ENCODE data around the gene MYBPC1.
A peak's percentile ranks its signal among the peaks of the same experiment; 100 is the strongest.

MYBPC1 gene

DNA sequence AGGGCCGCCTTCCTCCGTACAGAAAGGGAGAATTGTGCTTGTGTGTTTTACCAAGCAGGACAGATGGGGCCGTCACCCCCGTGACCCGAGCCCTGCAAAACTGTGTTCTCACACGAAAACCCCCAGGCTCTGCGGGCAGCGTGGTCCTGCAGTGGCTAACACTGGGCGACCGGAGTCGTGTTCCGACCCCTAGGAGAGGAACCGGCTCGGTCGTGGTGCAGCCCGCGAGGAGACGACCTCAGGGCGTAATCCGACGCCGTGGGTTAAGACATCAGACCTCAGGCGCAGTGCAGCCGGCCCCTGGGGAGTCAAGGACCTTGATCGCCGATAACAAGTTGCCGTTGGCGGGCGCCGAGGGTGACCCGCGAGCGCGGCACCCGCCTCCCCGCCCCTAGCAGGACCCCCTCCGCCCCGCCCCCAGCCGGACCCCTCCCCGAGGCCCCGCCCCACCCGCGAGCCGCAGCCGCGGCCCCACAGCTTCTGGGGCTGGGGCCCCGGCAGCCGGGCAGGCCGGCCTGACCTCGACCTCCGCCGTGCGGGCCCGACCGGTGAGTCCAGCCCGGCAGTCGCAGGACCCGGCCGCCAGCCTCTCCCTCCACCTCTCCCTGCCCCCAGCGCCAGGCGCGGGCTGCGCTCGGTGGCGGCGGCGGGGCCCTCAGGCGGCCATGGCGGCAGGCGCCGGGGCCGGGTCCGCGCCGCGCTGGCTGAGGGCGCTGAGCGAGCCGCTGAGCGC, 102.6 kb downstream of the MYBPC1 start, which contains the start of gene CHPT1 (continued):
- TF ChIP-seq ZNF571 (tag by site-specific recombination; IDR thresholded peaks at IDR 0.05): no peak
- TF ChIP-seq ZNF341 (tag by site-specific recombination; IDR thresholded peaks at IDR 0.05; ENCODE audit: low read depth): no peak
- TF ChIP-seq ZNF624 (tag by site-specific recombination; IDR thresholded peaks at IDR 0.05): no peak
- no peak for TF ChIP-seq ZNF658 (tag by site-specific recombination; IDR thresholded peaks at IDR 0.05)
- TF ChIP-seq ZNF654 (tag by site-specific recombination; IDR thresholded peaks at IDR 0.05; ENCODE audit: low read depth): no peak
- peak; percentile 59 for TF ChIP-seq ZBTB20 (tag by site-specific recombination; IDR thresholded peaks at IDR 0.05)
- no peak for TF ChIP-seq ZNF768 (tag by site-specific recombination; IDR thresholded peaks at IDR 0.05)
- TF ChIP-seq ZNF324 (tag by site-specific recombination; IDR thresholded peaks at IDR 0.05): no peak
- TF ChIP-seq, protein P1, sequence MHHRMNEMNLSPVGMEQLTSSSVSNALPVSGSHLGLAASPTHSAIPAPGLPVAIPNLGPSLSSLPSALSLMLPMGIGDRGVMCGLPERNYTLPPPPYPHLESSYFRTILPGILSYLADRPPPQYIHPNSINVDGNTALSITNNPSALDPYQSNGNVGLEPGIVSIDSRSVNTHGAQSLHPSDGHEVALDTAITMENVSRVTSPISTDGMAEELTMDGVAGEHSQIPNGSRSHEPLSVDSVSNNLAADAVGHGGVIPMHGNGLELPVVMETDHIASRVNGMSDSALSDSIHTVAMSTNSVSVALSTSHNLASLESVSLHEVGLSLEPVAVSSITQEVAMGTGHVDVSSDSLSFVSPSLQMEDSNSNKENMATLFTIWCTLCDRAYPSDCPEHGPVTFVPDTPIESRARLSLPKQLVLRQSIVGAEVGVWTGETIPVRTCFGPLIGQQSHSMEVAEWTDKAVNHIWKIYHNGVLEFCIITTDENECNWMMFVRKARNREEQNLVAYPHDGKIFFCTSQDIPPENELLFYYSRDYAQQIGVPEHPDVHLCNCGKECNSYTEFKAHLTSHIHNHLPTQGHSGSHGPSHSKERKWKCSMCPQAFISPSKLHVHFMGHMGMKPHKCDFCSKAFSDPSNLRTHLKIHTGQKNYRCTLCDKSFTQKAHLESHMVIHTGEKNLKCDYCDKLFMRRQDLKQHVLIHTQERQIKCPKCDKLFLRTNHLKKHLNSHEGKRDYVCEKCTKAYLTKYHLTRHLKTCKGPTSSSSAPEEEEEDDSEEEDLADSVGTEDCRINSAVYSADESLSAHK (tag by site-specific recombination; IDR thresholded peaks at IDR 0.05): peak; percentile 27; the same call in 1 of the 2 replicates
- TF ChIP-seq, protein P2, sequence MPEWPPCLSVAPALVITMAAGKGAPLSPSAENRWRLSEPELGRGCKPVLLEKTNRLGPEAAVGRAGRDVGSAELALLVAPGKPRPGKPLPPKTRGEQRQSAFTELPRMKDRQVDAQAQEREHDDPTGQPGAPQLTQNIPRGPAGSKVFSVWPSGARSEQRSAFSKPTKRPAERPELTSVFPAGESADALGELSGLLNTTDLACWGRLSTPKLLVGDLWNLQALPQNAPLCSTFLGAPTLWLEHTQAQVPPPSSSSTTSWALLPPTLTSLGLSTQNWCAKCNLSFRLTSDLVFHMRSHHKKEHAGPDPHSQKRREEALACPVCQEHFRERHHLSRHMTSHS (tag by site-specific recombination; IDR thresholded peaks at IDR 0.05): no peak
- TF ChIP-seq, protein P3, sequence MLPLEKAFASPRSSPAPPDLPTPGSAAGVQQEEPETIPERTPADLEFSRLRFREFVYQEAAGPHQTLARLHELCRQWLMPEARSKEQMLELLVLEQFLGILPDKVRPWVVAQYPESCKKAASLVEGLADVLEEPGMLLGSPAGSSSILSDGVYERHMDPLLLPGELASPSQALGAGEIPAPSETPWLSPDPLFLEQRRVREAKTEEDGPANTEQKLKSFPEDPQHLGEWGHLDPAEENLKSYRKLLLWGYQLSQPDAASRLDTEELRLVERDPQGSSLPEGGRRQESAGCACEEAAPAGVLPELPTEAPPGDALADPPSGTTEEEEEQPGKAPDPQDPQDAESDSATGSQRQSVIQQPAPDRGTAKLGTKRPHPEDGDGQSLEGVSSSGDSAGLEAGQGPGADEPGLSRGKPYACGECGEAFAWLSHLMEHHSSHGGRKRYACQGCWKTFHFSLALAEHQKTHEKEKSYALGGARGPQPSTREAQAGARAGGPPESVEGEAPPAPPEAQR (tag by site-specific recombination; IDR thresholded peaks at IDR 0.05): no peak
- TF ChIP-seq, protein P4, sequence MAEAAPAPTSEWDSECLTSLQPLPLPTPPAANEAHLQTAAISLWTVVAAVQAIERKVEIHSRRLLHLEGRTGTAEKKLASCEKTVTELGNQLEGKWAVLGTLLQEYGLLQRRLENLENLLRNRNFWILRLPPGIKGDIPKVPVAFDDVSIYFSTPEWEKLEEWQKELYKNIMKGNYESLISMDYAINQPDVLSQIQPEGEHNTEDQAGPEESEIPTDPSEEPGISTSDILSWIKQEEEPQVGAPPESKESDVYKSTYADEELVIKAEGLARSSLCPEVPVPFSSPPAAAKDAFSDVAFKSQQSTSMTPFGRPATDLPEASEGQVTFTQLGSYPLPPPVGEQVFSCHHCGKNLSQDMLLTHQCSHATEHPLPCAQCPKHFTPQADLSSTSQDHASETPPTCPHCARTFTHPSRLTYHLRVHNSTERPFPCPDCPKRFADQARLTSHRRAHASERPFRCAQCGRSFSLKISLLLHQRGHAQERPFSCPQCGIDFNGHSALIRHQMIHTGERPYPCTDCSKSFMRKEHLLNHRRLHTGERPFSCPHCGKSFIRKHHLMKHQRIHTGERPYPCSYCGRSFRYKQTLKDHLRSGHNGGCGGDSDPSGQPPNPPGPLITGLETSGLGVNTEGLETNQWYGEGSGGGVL (tag by site-specific recombination; IDR thresholded peaks at IDR 0.05): no peak
- TF ChIP-seq IKZF3 (tag by site-specific recombination; IDR thresholded peaks at IDR 0.05): no peak
- TF ChIP-seq, protein P5, sequence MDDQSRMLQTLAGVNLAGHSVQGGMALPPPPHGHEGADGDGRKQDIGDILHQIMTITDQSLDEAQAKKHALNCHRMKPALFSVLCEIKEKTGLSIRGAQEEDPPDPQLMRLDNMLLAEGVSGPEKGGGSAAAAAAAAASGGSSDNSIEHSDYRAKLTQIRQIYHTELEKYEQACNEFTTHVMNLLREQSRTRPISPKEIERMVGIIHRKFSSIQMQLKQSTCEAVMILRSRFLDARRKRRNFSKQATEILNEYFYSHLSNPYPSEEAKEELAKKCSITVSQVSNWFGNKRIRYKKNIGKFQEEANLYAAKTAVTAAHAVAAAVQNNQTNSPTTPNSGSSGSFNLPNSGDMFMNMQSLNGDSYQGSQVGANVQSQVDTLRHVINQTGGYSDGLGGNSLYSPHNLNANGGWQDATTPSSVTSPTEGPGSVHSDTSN (CRISPR knock-in tag; IDR thresholded peaks at IDR 0.05): no peak
- TF ChIP-seq ZNF585B (tag by site-specific recombination; IDR thresholded peaks at IDR 0.05): no peak
- no peak for TF ChIP-seq ZFP69B (tag by site-specific recombination; IDR thresholded peaks at IDR 0.05)
- TF ChIP-seq ZXDB (tag by site-specific recombination; IDR thresholded peaks at IDR 0.05): peak; percentile 68
- peak; percentile 12; the same call in 1 of the 2 replicates for TF ChIP-seq EGR2 (tag by site-specific recombination; IDR thresholded peaks at IDR 0.05; ENCODE audit: low read depth)
- no peak for TF ChIP-seq ZNF510 (tag by site-specific recombination; IDR thresholded peaks at IDR 0.05; ENCODE audit: insufficient replicate concordance)
- 0 out of 2 replicates have a peak, but pooled peaks have one; percentile 23 for TF ChIP-seq KLF7 (tag by site-specific recombination; IDR thresholded peaks at IDR 0.05; ENCODE audit: borderline replicate concordance)
- no peak for TF ChIP-seq ZNF16 (tag by site-specific recombination; IDR thresholded peaks at IDR 0.05; ENCODE audit: low read depth)
- TF ChIP-seq, protein P6, sequence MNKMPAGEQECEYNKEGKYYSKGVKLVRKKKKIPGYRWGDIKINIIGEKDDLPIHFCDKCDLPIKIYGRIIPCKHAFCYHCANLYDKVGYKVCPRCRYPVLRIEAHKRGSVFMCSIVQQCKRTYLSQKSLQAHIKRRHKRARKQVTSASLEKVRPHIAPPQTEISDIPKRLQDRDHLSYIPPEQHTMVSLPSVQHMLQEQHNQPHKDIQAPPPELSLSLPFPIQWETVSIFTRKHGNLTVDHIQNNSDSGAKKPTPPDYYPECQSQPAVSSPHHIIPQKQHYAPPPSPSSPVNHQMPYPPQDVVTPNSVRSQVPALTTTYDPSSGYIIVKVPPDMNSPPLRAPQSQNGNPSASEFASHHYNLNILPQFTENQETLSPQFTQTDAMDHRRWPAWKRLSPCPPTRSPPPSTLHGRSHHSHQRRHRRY (tag by site-specific recombination; IDR thresholded peaks at IDR 0.05): no peak
- TF ChIP-seq SCRT2 (tag by site-specific recombination; IDR thresholded peaks at IDR 0.05): 0 out of 2 replicates have a peak, but pooled peaks have one; percentile 27
- TF ChIP-seq ZNF548 (tag by site-specific recombination; IDR thresholded peaks at IDR 0.05): no peak
- TF ChIP-seq, protein P7, sequence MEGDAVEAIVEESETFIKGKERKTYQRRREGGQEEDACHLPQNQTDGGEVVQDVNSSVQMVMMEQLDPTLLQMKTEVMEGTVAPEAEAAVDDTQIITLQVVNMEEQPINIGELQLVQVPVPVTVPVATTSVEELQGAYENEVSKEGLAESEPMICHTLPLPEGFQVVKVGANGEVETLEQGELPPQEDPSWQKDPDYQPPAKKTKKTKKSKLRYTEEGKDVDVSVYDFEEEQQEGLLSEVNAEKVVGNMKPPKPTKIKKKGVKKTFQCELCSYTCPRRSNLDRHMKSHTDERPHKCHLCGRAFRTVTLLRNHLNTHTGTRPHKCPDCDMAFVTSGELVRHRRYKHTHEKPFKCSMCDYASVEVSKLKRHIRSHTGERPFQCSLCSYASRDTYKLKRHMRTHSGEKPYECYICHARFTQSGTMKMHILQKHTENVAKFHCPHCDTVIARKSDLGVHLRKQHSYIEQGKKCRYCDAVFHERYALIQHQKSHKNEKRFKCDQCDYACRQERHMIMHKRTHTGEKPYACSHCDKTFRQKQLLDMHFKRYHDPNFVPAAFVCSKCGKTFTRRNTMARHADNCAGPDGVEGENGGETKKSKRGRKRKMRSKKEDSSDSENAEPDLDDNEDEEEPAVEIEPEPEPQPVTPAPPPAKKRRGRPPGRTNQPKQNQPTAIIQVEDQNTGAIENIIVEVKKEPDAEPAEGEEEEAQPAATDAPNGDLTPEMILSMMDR (tag by site-specific recombination; IDR thresholded peaks at IDR 0.05): no peak
- no peak for TF ChIP-seq REPIN1 (tag by site-specific recombination; IDR thresholded peaks at IDR 0.05; ENCODE audit: low read depth)
- no peak for TF ChIP-seq ZNF514 (tag by site-specific recombination; IDR thresholded peaks at IDR 0.05)
- TF ChIP-seq ZNF302 (tag by site-specific recombination; IDR thresholded peaks at IDR 0.05; ENCODE audit: low read depth): no peak

Data from HEK293 (cell line).